Suprapubic skin (tissue), 3 donors: Measurements from ENCODE around the gene CCR8.

Experiments
- POLR2AphosphoS5 ChIP-seq, 3 donors: sonication (generic); formaldehyde crosslinking; IDR thresholded peaks; one replicate each; pipeline ENCODE4 v1.6.1; 2017; ENCODE audit warnings: antibody characterized with exemption in 3 of 3
- TF ChIP-seq, protein P1 (sequence below), 2 donors: fragments of 200-600 bp in 1 of 2; fragments of 450-650 bp in 1 of 2; sonication (generic) in 1 of 2; IDR thresholded peaks; one replicate each; pipeline ENCODE4 v1.5.1; 2016 to 2019; ENCODE audit warnings: antibody characterized with exemption in 2 of 2, mild to moderate bottlenecking in 1 of 2, moderate library complexity in 1 of 2

GRCh38 chr3:39343760-39344159 is 14.3 kb downstream of the CCR8 start:
- TF ChIP-seq POLR2AphosphoS5 (IDR thresholded peaks at IDR 0.05) = no peak
- TF ChIP-seq, protein P1, sequence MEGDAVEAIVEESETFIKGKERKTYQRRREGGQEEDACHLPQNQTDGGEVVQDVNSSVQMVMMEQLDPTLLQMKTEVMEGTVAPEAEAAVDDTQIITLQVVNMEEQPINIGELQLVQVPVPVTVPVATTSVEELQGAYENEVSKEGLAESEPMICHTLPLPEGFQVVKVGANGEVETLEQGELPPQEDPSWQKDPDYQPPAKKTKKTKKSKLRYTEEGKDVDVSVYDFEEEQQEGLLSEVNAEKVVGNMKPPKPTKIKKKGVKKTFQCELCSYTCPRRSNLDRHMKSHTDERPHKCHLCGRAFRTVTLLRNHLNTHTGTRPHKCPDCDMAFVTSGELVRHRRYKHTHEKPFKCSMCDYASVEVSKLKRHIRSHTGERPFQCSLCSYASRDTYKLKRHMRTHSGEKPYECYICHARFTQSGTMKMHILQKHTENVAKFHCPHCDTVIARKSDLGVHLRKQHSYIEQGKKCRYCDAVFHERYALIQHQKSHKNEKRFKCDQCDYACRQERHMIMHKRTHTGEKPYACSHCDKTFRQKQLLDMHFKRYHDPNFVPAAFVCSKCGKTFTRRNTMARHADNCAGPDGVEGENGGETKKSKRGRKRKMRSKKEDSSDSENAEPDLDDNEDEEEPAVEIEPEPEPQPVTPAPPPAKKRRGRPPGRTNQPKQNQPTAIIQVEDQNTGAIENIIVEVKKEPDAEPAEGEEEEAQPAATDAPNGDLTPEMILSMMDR (IDR thresholded peaks at IDR 0.05) = no peak
